Lung (tissue), 12 donors: ENCODE measurements around the gene UGT1A4. TPM values are rescaled to one million over a fixed set of nuclear protein-coding genes. Genes with fewer than 3 reads are reported as not detected.

Source experiments
- ATAC-seq: fragments of 200-7000 bp; cut with Tn5 transposase; one replicate; pipeline ENCODE4 v1.9.1; 2020; ENCODE audit warnings: moderate number of reproducible peaks; ENCODE audit not compliant: insufficient read depth, low FRiP score
- DNase-seq, 3 donors: peaks; one replicate each; pipeline ENCODE4 v3.0.0-alpha.2; 2013 to 2017
- H3K27ac ChIP-seq, 2 donors: one replicate each; pipeline ENCODE4 v1.5.1; 2013; ENCODE audit warnings: mild to moderate bottlenecking in 2 of 2, moderate library complexity in 2 of 2, control low read depth in 1 of 2, inconsistent platforms in 1 of 2, low read depth in 1 of 2, low read length in 1 of 2
- H3K27me3 ChIP-seq, 3 donors: one replicate each; pipeline ENCODE4 v1.5.1; 2013; ENCODE audit warnings: low read length in 2 of 3; ENCODE audit not compliant: control insufficient read depth in 3 of 3, insufficient read depth in 3 of 3
- H3K36me3 ChIP-seq, 4 donors: one replicate each; pipeline ENCODE4 v1.5.1; 2013; ENCODE audit warnings: low read length in 4 of 4, mild to moderate bottlenecking in 1 of 4, moderate library complexity in 1 of 4; ENCODE audit not compliant: control insufficient read depth in 4 of 4, insufficient read depth in 4 of 4
- H3K4me1 ChIP-seq, 5 donors: one replicate each; pipeline ENCODE4 v1.5.1; 2013; ENCODE audit warnings: low read length in 5 of 5, mild to moderate bottlenecking in 2 of 5, moderate library complexity in 1 of 5; ENCODE audit not compliant: control insufficient read depth in 5 of 5, insufficient read depth in 5 of 5
- H3K4me3 ChIP-seq: one replicate; pipeline ENCODE4 v1.5.1; 2013; ENCODE audit warnings: mild to moderate bottlenecking, control low read depth, moderate library complexity
- H3K9ac ChIP-seq, 2 donors: one replicate each; pipeline ENCODE4 v1.5.1; 2013; ENCODE audit warnings: low read length in 2 of 2, control low read depth in 1 of 2; ENCODE audit not compliant: insufficient read depth in 1 of 2
- H3K9me3 ChIP-seq, 4 donors: one replicate each; pipeline ENCODE4 v1.5.1; 2013; ENCODE audit warnings: low read length in 3 of 4, mild to moderate bottlenecking in 1 of 4, moderate library complexity in 1 of 4; ENCODE audit not compliant: control insufficient read depth in 4 of 4, insufficient read depth in 3 of 4
- CTCF ChIP-seq: IDR thresholded peaks from 2 replicates; pipeline ENCODE4 v1.5.1; 2012; ENCODE audit warnings: mild to moderate bottlenecking; ENCODE audit errors: control extremely low read depth, extremely low read depth
- WGBS, 2 donors: extraction: QIAGEN DNeasy Blood & Tissue Kit; methylation state at CpG; one replicate each; pipeline ENCODE4 v1.1.7; 2013; 5-methylcytosine and 5-hydroxymethylcytosine counted together
- polyA plus RNA-seq, 2 donors: library from polyadenylated mRNA; stranded (reverse); fragments of 200-250 nt; gene quantifications; one replicate each; pipeline ENCODE4 v1.2.1, GENCODE V29; 2013
- total RNA-seq, 2 donors: library from RNA; depleted of rRNA in 1 of 2; stranded (reverse); fragments of >200 nt in 1 of 2; gene quantifications; one replicate each; pipeline ENCODE4 v1.2.1, GENCODE V29; 2014 to 2021
- donor health status: control.
- donor health status: control.
- donor health status: Bipolar disorder and iron deficiency.
- donor health status: healthy.
- donor health status: DM: yes; HTN: yes; CAD: no.

The UGT1A4 gene
- total and polyA plus RNA-seq, 4 donors, result 0.02 to 0.55 (median 0.21) TPM; not detected in 1

DNA sequence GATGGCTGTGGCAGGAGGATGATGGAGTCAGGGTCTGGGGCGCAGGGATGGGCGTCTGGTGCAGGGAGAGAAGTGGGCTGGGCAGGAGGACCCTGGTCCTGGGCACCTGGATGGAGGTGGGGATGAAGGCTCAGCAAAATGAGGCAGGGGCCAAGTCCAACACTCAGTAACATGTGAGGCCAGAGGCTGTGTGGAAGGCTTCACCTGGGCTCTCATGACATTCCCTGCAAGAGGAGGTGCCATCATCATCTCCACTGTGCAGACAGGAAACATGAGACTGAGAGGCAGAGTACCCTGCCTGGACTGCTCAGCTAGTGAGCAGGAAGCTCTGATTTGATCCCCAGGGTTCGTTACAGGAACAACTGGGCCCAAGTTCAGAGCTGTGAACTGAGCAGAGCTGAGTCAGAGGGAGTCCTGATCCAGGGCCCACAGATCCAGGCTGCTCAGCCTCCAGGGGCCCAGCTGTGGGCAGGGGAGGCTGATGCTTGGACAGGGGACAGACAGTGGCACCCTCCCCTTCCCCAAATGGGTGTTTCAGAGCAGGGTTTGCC is 98.9 kb downstream of the UGT1A4 start:
- H3K27ac ChIP-seq, result no peak overlapping the region
- H3K9me3 ChIP-seq, result peaks cover 0 to 2% (median 0%) of the 10 kb centered on the region in 4 donors
- H3K4me1 ChIP-seq, result no peaks in the 10 kb centered on the region
- WGBS, 2 donors, result 79 to 90% methylated on average over 3 of the region's 3 CpGs
- no peaks in the 10 kb centered on the region for H3K27me3 ChIP-seq
- DNase-seq (no peak), ATAC-seq (no peak)
- H3K9ac ChIP-seq, result no peak overlapping the region
- no peak for TF ChIP-seq CTCF
- H3K36me3 ChIP-seq, result no peaks in the 10 kb centered on the region
- no peak overlapping the region for H3K4me3 ChIP-seq

DNA sequence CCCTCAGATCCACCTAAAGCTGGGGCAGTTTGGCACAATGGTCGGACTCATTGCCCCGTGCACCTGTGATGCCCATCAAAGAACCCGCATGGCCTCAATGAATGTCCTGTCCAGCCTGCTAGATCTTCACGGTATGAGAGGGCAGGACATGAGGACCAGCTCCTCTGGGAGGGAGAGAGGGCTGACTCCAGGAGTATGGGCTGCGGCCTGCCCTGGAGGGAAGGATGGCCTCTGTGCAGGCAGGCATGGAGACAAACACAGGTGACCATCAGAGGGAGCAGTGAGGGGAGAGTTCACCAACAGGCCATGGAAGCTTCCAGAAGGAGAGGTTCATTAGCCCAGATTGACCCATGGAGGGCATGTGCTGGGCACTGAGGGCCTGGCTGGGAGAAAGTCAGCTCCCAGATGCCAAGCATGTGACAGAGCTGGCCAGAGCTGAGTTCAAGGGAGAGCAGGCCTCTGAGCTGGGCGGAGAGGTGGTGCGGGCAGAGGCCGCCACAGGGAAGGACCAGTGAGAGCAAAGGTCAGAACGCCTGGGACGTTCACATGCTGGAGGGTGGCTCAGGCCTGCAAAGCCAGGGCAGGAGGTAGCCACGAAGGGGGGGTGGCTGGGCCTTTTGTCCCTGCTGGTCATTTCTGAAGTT is 99.6 kb downstream of the UGT1A4 start:
- H3K4me3 ChIP-seq, result no peak overlapping the region
- no peaks in the 10 kb centered on the region for H3K36me3 ChIP-seq
- H3K27me3 ChIP-seq, result no peaks in the 10 kb centered on the region
- ATAC-seq (no peak), DNase-seq (no peak)
- no peak overlapping the region for H3K27ac ChIP-seq
- no peak overlapping the region for H3K9ac ChIP-seq
- TF ChIP-seq CTCF, result no peak
- peaks cover 0 to 2% (median 0%) of the 10 kb centered on the region in 4 donors for H3K9me3 ChIP-seq
- no peaks in the 10 kb centered on the region for H3K4me1 ChIP-seq
- WGBS, 2 donors, result 91 to 94% methylated on average over 11 of the region's 11 CpGs

- DNase-seq (no peak), ATAC-seq (no peak)
- no peak for TF ChIP-seq CTCF
- Histone ChIP-seq H3K9ac (no peak overlapping the region), H3K4me3 (no peak overlapping the region), H3K4me1 (no peaks in the 10 kb centered on the region), H3K36me3 (no peaks in the 10 kb centered on the region), H3K27ac (no peak overlapping the region), H3K9me3 (peaks cover 0 to 2% (median 0%) of the 10 kb centered on the region in 4 donors), H3K27me3 (no peaks in the 10 kb centered on the region)
- WGBS, 2 donors, result 75 to 85% methylated on average over 17 of the region's 17 CpGs
Measured at GRCh38 chr2:233818639-233819621, 100.4 kb downstream of the UGT1A4 start.
